DOHH2 (cell line): ENCODE results near the gene EIF4E3.

Experiments
- H3F3A ChIP-seq: fragments of 200-600 bp; sonication (generic), shearing (Covaris generic); 2 replicates; pipeline ENCODE4 v1.6.0; 2016; ENCODE audit warnings: antibody characterized with exemption, mild to moderate bottlenecking; ENCODE audit not compliant: control insufficient read depth, insufficient read depth
- H3K27ac ChIP-seq: fragments of 200-600 bp; sonication (generic); 2 replicates; pipeline ENCODE4 v1.5.1; 2014; ENCODE audit warnings: low read depth, mild to moderate bottlenecking, low read length, moderate library complexity
- H3K27me3 ChIP-seq: fragments of 200-600 bp; sonication (generic); 2 replicates; pipeline ENCODE4 v1.6.1; 2014; ENCODE audit warnings: mild to moderate bottlenecking, low read length, mixed read lengths; ENCODE audit not compliant: control insufficient read depth
- H3K36me3 ChIP-seq: fragments of 200-600 bp; sonication (generic); 2 replicates; pipeline ENCODE4 v1.6.1; 2014; ENCODE audit warnings: mild to moderate bottlenecking, low read length, moderate library complexity, mixed read lengths; ENCODE audit not compliant: control insufficient read depth
- H3K4me1 ChIP-seq: fragments of 200-600 bp; sonication (generic); 2 replicates; pipeline ENCODE4 v1.6.1; 2014; ENCODE audit warnings: mild to moderate bottlenecking, low read length, mixed read lengths; ENCODE audit not compliant: control insufficient read depth
- H3K4me2 ChIP-seq: fragments of 200-600 bp; sonication (generic); 2 replicates; pipeline ENCODE4 v1.6.0; 2014; ENCODE audit warnings: mild to moderate bottlenecking, low read length, moderate library complexity
- H3K4me3 ChIP-seq: fragments of 200-600 bp; sonication (generic); 2 replicates; pipeline ENCODE4 v1.5.1; 2014; ENCODE audit warnings: mild to moderate bottlenecking, low read length, mixed read lengths
- H3K79me2 ChIP-seq: fragments of 200-600 bp; sonication (generic); 2 replicates; pipeline ENCODE4 v1.6.1; 2014; ENCODE audit warnings: mild to moderate bottlenecking, low read length, mixed read lengths; ENCODE audit not compliant: control insufficient read depth
- H3K9me2 ChIP-seq: fragments of 200-600 bp; sonication (generic); replicated peaks from 2 replicates; pipeline ENCODE4 v1.6.1; 2014; ENCODE audit warnings: mild to moderate bottlenecking, low read length, mixed read lengths; ENCODE audit not compliant: control insufficient read depth
- H3K9me3 ChIP-seq: fragments of 200-600 bp; sonication (generic); 2 replicates; pipeline ENCODE4 v1.6.1; 2014; ENCODE audit warnings: antibody characterized with exemption, low read length, mixed read lengths; ENCODE audit not compliant: control insufficient read depth, insufficient read depth
- H4K20me1 ChIP-seq: fragments of 200-600 bp; sonication (generic); 2 replicates; pipeline ENCODE4 v1.6.0; 2014; ENCODE audit warnings: low read depth, mild to moderate bottlenecking, antibody characterized with exemption, low read length, moderate library complexity; ENCODE audit not compliant: control insufficient read depth, insufficient read depth
- EZH2phosphoT487 ChIP-seq: fragments of 200-600 bp; sonication (generic); IDR thresholded peaks from 2 replicates; pipeline ENCODE4 v1.6.1; 2017; ENCODE audit warnings: borderline replicate concordance, mild to moderate bottlenecking, antibody characterized with exemption, low read length, moderate library complexity, mixed read lengths
- TF ChIP-seq, protein P1 (sequence below): fragments of 200-600 bp; sonication (generic); IDR thresholded peaks from one replicate; pipeline ENCODE4 v1.5.1; 2014; ENCODE audit warnings: antibody characterized with exemption, mild to moderate bottlenecking, low read depth, low read length; ENCODE audit not compliant: poor library complexity, severe bottlenecking

Gene EIF4E3

DNA sequence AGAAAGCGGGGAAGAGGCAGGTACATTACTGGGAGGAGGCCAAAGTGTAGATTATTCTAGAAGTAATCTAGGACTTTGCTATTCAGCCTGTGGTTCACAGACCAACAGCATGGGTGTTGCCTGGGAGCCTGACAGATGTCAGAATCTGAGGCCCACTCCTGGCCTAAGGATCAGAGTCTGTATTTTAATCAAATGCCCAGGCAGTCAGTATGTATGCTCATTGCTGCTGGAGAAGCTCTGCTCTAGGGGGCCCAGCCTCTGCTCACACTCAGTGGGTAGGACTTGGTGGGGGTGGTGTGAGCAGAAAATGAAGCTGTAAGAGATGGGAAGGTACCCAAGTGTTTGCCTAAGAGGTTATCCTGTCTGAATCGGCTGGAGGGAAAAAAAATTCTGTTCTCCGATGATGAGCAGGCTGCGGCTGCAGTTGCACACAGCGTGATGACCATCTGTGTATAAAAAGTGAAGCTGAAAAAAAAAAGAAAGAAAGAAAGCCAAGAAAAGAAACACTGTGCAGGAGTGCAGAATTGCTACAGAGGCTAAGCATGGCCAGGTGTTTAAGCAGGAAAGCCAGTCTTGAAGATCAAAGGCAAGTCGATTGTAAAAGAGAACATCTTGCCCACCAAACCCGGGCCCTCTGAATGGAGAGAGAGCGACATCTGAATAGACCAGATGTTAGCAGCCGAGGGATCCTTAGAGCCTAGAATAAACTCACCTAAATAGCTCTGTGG, 65.2 kb downstream of the EIF4E3 start:
- H3K79me2 ChIP-seq = no peaks in the 10 kb centered on the region
- no peaks in the 10 kb centered on the region for H3K9me2 ChIP-seq
- H3K4me3 ChIP-seq = no peak overlapping the region
- H3K36me3 ChIP-seq = no peaks in the 10 kb centered on the region
- no peak overlapping the region for H3K4me2 ChIP-seq
- no peak overlapping the region for H3K27ac ChIP-seq
- no peaks in the 10 kb centered on the region for H3F3A ChIP-seq
- H3K27me3 ChIP-seq = peaks cover 4% of the 10 kb centered on the region; the same call in 1 of the 2 replicates
- no peak for TF ChIP-seq EZH2phosphoT487
- TF ChIP-seq, protein P1, sequence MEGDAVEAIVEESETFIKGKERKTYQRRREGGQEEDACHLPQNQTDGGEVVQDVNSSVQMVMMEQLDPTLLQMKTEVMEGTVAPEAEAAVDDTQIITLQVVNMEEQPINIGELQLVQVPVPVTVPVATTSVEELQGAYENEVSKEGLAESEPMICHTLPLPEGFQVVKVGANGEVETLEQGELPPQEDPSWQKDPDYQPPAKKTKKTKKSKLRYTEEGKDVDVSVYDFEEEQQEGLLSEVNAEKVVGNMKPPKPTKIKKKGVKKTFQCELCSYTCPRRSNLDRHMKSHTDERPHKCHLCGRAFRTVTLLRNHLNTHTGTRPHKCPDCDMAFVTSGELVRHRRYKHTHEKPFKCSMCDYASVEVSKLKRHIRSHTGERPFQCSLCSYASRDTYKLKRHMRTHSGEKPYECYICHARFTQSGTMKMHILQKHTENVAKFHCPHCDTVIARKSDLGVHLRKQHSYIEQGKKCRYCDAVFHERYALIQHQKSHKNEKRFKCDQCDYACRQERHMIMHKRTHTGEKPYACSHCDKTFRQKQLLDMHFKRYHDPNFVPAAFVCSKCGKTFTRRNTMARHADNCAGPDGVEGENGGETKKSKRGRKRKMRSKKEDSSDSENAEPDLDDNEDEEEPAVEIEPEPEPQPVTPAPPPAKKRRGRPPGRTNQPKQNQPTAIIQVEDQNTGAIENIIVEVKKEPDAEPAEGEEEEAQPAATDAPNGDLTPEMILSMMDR = no peak
- no peaks in the 10 kb centered on the region for H3K4me1 ChIP-seq
- no peaks in the 10 kb centered on the region for H3K9me3 ChIP-seq
- no peaks in the 10 kb centered on the region for H4K20me1 ChIP-seq

DNA sequence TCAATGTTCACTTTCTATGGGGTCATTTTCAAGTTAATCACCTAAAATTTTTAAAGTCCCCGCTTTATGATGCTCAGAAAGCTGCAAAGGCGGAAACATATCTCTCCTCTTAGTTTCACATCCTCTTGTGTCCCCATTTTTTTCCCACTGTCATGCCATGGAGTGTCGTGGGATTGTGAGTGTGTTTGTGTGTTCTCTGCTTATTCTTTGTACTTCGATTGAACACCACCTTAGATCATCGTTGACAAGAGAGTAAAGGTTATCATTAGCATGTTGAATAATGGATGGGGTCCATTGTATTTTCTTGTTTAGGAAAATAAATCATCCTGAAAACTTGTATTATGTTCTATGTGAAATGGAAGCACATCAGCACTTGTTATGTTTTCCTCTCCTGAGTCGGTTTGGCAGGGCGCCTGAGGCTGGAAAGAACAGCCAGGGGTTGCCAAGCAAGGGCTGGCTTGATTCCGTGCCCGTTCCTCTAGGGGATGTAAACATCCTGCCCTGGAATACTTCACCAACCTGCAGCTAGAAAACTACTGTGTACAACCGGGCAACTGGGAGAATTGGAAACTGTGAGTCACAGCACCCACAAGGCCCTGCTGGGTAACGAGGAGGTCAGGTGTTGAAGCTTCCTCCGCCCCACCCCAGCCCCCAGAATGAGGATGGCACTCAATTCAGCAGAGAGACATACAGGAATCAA, 67.2 kb downstream of the EIF4E3 start:
- peaks cover 13% of the 10 kb centered on the region for H3K27me3 ChIP-seq
- no peaks in the 10 kb centered on the region for H3K9me3 ChIP-seq
- no peaks in the 10 kb centered on the region for H3K4me1 ChIP-seq
- no peak overlapping the region for H3K4me2 ChIP-seq
- no peak overlapping the region for H3K4me3 ChIP-seq
- no peaks in the 10 kb centered on the region for H3K79me2 ChIP-seq
- TF ChIP-seq EZH2phosphoT487 = no peak
- TF ChIP-seq, protein P1 = no peak
- H3K9me2 ChIP-seq = no peaks in the 10 kb centered on the region
- H3F3A ChIP-seq = no peaks in the 10 kb centered on the region
- no peaks in the 10 kb centered on the region for H4K20me1 ChIP-seq
- H3K36me3 ChIP-seq = no peaks in the 10 kb centered on the region
- H3K27ac ChIP-seq = no peak overlapping the region

DNA sequence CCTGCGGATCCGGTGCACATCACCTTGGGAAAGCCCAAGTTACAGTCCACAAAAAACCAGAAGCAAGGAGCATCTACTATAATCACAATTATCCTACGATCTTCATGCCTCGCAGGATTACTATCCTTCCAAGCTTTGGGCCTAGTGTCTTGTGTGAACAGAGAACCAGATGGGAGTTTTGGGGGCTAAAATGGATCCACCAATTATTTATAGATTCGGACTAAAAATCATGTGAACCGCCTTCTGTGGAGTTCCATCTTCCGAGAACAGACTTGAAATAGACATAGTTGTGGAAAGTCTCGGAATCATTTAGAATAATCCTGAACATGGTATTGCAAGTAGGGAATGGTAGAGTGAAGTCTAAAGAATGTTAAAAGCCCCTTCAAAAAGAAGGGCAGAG, 70.1 kb downstream of the EIF4E3 start:
- Histone ChIP-seq H3K36me3 (no peaks in the 10 kb centered on the region), H3K79me2 (no peaks in the 10 kb centered on the region), H3K4me3 (no peak overlapping the region), H3K9me3 (no peaks in the 10 kb centered on the region), H3K4me1 (no peaks in the 10 kb centered on the region), H3K9me2 (no peaks in the 10 kb centered on the region), H3K27ac (no peak overlapping the region), H3K4me2 (no peak overlapping the region), H3K27me3 (peaks cover 16% of the 10 kb centered on the region), H4K20me1 (no peaks in the 10 kb centered on the region), H3F3A (no peaks in the 10 kb centered on the region)
- no peak for TF ChIP-seq EZH2phosphoT487
- TF ChIP-seq, protein P1 = no peak
